Right forelimb (tissue), 1 donor: Measurements from ENCODE around the gene C14orf93.
"Not testable (repeated sequence)": the region's sequence is repeated elsewhere in the genome, so short reads cannot be mapped to it uniquely, and the experiment has no call there.

ENCODE experiments used
- DNase-seq: peaks from one replicate; pipeline ENCODE4 v3.0.0-alpha.2; 2018

C14orf93 gene

DNA sequence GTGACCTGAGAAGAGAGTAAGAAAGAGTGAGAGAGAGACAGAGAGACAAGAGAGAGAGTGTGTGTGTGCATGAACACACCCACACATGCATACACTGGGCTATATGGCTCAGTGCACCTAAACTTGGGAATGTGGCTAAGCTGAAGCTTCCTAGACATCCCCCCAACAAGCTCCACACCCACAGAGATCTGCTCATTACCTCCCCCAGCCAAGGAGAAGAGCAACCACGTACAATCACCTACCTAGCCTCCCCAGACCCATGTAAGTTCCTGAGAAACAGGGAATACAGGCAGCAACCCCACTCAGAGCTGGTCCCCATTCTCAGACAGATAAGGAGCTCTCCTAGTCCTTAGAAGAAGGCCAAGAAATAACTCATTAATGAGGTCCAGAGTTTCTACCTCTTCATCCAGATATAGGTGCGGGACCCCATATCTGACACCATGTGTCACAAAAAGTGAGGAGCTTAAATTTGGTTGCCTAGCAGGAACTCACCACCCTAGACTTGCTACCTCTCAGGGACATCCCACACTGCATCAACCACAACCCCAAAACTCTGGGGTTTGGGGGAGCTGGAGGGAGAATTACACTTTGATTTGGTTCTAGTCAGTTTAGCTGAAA, 37.5 kb downstream of the C14orf93 start:
- no peak for DNase-seq

DNA sequence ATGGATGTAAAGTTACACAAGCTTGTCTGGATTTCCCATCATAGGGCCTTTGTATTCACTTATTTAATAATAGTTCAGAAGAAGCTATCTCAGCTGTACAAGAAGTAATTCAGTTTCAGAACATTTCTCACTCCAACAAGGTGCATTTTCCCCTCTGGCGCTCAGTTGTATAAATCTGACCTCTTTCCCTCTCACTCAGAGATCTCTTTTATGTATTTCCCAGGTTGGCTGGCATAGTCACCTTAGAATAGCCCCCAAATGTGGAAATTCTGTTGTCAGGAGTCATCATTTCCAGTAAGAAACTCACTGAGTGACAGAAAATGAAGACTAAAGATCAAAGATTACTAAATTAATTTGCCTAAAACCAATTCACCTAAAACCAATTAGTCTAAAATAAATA, 38.8 kb downstream of the C14orf93 start:
- no peak for DNase-seq

DNA sequence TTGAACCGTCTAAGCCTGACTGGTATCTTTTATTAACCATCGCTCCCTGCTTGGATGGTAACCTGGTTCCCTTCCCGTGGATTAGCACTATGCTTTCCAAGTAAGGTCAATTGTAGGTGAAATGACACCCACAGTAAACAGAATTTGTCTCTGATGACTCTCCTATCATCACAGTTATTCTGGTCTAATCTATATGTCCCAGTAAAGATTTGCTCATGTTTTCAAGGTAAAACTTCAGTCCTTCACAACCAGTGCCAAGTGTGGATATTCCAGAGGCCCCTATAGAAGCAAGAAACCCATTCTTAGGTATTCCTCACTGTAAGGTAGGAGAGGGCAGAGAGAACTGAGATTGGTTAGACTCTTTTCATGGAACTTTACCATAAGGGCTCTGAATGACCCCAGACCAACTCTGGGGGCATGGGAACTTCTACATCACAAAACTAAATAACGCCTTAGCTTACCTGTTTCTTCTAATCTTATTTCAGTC, 43.1 kb downstream of the C14orf93 start:
- DNase-seq: no peak

DNA sequence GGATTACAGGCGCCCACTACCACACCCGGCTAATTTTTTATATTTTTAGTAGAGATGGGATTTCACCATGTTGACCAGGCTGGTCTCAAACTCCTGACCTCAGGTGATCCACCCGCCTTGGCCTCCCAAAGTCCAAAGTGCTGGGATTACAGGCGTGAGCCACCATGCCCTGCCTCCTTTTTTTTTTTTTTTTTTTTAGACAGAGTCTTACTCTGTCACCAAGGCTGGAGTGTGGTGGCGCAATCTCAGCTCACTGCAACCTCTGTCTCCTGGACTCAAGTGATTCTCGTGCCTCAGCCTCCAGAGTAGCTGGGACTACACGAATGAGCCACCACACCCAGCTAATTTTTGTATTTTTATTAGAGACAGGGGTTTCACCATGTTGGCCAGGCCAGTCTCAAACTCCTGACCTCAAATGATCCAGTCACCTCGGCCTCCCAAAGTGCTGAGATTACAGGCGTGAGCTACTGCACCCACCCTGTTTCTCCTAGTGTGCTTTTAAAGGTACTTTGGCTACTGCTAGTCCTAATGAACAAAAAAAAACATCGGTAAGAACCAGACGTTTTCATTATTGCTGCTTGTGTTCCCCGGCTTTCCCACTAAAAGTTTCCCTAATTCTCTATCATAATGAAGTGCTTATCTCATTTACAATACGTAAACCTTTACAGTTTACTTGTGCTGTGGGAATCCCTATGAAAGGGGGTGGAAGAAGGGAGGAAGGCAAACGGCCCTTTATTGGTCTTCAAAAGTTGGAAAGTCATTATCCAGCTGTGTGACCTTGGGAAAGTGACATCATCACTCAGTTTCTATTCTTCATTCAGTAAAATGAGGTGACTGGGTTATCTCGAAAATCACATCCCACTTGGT, 43.8 kb downstream of the C14orf93 start:
- not testable (repeated sequence) for DNase-seq

DNA sequence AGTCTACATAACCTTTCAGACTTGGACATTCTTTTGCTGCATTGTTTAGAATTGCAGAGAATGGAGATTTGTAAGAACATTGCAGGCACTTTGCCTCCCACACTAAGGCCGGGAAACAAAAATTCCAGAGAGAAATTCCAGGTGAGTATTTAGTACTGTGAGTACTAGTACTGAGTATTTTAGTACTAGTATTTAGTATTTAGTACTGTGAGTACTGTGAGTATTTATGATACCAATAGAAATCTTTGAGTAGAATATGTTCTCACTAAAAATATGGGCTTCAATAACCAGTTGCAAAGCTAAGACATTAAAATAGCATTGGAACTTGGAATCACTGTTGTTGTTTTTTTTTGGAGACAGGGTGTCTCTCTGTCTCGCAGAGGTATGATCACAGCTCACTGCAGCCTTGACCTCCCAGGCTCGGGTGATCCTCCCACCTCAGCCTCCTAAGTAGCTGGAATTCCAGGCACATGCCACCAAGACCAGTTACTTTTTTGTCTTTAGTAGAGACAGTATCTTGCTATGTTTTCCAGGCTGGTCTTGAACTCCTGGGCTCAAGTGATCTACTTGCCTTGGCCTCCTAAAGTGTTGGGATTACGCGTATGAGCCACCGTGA, 47.8 kb downstream of the C14orf93 start:
- no peak for DNase-seq

DNA sequence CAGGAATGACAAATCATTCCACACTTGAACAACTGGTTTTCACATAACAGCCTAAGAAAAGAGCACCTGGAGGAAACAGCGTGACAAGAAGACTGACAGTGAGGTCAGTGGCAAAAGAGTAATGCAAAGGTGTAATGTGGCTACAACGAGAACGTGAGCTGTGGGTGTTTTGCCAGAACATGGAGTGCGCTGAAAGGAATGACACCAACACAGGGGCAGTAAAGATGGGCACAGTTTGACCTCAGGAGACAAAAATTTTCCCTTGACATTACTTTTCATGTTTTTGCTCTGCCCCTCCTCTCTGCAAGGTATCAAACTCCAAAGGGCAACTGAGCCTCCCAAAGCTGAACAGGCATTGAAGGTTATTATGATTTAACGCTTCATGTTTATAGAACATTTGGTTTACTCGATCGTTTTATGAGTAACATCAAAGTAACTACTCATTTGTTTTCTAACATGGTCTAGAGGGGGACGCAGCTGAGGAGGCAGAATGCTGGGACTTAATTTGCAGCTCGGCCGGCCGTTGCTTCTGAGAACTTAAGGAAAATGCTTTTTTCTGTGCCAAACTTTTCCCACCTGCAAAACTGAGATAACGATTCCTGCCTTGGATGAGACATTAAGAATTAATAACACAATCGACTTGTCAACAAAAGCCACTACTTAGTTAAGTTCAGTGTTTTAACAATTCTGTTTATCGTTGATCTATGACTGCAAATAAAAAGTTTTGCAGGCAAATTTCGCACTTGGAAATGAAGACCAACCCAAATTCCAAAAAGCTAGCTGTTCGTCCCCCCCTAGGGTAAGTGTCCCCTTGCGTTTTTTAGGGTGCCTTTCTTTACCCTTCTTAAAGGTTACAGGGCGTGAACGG, 54.0 kb downstream of the C14orf93 start:
- no peak for DNase-seq

DNA sequence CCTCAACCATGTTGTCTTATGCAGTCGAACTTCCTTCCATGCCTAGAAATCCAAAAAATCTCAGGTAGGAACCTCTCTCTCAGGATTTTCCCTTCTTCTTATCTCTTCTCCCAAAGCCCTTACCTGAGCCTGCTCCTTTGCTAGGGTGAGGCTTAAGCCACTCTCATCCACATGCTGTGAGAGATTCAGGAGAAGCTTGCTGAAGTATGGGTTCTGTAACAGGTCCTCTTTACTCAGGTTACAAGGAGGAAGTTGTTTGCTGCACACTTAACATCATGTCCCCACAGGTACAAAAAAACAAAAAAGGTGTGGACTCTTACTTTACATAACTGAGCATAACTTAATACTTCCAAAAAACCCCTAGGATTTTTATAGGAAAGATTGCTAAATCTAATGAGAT, 57.5 kb downstream of the C14orf93 start:
- DNase-seq: no peak

DNA sequence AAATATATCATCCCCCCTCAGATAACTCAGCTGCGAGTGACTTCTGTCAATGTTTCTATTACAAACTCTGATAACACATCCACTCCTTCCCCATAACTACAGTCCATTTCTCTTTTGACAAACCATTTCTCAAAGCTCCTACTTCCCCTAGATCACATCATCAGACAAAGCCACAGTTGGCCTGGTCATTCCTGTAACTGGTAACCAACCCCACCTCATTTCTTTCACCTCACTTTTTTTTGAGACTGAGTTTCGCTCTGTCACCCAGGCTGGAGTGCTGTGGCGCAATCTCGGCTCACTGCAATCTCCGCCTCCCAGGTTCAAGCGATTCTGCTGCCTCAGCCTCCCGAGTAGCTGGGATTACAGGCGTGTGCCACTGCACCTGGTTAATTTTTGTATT, 58.1 kb downstream of the C14orf93 start:
- DNase-seq: not testable (repeated sequence)

DNA sequence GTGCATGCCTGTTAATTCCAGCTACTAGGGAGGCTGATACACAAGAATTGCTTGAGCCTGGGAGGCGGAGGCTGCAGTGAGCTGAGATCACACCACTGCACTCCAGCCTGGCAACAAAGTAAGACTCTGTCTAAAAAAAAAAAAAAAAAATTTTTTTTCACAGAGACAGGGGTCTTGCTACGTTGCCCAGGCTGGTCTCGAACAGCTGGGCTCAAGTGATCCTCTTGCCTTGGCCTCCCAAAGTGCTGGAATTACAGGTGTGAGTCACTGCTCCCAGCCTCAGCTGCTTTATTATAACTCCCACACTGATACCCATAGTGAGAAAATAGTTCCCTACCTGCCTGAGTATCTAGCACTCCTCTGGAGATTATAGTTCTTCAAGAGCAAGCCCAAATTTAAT, 64.3 kb downstream of the C14orf93 start:
- no peak for DNase-seq

DNA sequence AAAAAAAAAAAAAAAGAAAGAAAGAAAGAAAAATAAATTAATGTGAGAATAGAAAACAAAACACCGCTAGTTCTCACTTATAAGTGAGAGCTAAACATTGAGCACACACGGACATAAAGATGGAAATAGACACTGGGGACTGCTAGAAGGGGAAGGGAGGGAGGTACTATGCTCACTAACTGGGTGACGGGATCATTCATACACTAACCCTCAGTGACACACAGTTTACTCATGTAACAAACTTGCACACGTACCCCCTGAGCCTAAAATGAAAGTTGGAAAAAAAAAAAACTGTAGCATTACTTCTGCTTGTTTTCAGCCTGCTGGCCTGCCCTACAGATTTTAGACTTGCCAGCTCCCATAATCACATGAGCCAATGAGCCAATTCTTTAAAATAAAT, 70.3 kb downstream of the C14orf93 start:
- DNase-seq: no peak
